GM23338 (cell line): ENCODE results near the gene TSPAN5.

Source experiments
- CTCF ChIP-seq, 2 experiments: fragments of 200-600 bp in 1 of 2; sonication (generic) in 1 of 2; conservative IDR thresholded peaks; 2 replicates each; pipeline versions ENCODE4 v1.5.1 to v1.6.1; 2016 to 2017; ENCODE audit warnings: antibody characterized with exemption in 2 of 2, low read depth in 2 of 2, mild to moderate bottlenecking in 2 of 2, moderate library complexity in 1 of 2
- EZH2phosphoT487 ChIP-seq: fragments of 200-600 bp; sonication (generic); IDR thresholded peaks from one replicate; pipeline ENCODE4 v1.8.1; 2018; ENCODE audit warnings: antibody characterized with exemption; ENCODE audit not compliant: unreplicated experiment
- REST ChIP-seq: IDR thresholded peaks from one replicate; pipeline ENCODE4 v1.6.1; 2018; ENCODE audit warnings: antibody characterized with exemption; ENCODE audit not compliant: unreplicated experiment

- no peak for TF ChIP-seq EZH2phosphoT487
- TF ChIP-seq CTCF (conservative IDR thresholded peaks at IDR 0.05; ENCODE audit: low read depth in 2 of 2) = no peak
- TF ChIP-seq REST = no peak
Observed at GRCh38 chr4:98567611-98568010, 90.8 kb downstream of the TSPAN5 start.
